K562 (cell line): ENCODE data around the gene CFAP58.

Experiments
- ARHGAP35 ChIP-seq: fragments of 450-650 bp; IDR thresholded peaks from 2 replicates; pipeline ENCODE4 v1.6.1; 2018; ENCODE audit not compliant: partially characterized antibody
- BRCA1 ChIP-seq, 2 experiments: fragments of 450-650 bp in 1 of 2; sonication (generic) in 1 of 2; formaldehyde crosslinking in 1 of 2; IDR thresholded peaks; 2 replicates each; pipeline versions ENCODE4 v1.5.0 to v1.6.1; 2017 to 2020; ENCODE audit warnings: mild to moderate bottlenecking in 1 of 2, missing genetic modification reagents in 1 of 2
- E2F1 ChIP-seq: sonication (generic); formaldehyde crosslinking; IDR thresholded peaks from 2 replicates; pipeline ENCODE4 v1.8.1; 2023; ENCODE audit warnings: mild to moderate bottlenecking, missing genetic modification reagents, moderate library complexity
- FOXK2 ChIP-seq, 2 experiments: fragments of 450-650 bp; IDR thresholded peaks in 1 of 2; conservative IDR thresholded peaks in 1 of 2; 2 replicates each; pipeline ENCODE4 v1.6.1; 2016; ENCODE audit warnings: low read depth in 2 of 2, mild to moderate bottlenecking in 1 of 2
- HOXB6 ChIP-seq: fragments of 250-450 bp; sonication (Bioruptor Pico); IDR thresholded peaks from 2 replicates; pipeline ENCODE4 v1.5.1; 2022; ENCODE audit warnings: mild to moderate bottlenecking, borderline replicate concordance
- NRF1 ChIP-seq, 2 experiments: fragments of 450-650 bp; IDR thresholded peaks in 1 of 2; conservative IDR thresholded peaks in 1 of 2; 2 replicates each; pipeline ENCODE4 v1.6.1; 2014; ENCODE audit warnings: mild to moderate bottlenecking in 2 of 2
- PHTF2 ChIP-seq: fragments of 250-450 bp; sonication (Bioruptor Pico); IDR thresholded peaks from 2 replicates; pipeline ENCODE4 v1.5.0; 2021; ENCODE audit warnings: mild to moderate bottlenecking
- POLR2A ChIP-seq: fragments of 450-650 bp; conservative IDR thresholded peaks from 2 replicates; pipeline ENCODE4 v1.6.1; 2016
- TRIM25 ChIP-seq: fragments of 450-650 bp; IDR thresholded peaks from 2 replicates; pipeline ENCODE4 v1.7.0; 2016; ENCODE audit warnings: borderline replicate concordance
- USF1 ChIP-seq: sonication (generic); formaldehyde crosslinking; IDR thresholded peaks from 2 replicates; pipeline ENCODE4 v1.9.0; 2022; ENCODE audit warnings: mild to moderate bottlenecking, missing genetic modification reagents
- XRCC4 ChIP-seq: IDR thresholded peaks from one replicate; pipeline ENCODE4 v1.6.1; 2011; ENCODE audit not compliant: insufficient read depth, insufficient read length; ENCODE audit errors: extremely low read depth
- TF ChIP-seq, protein P1 (sequence below): sonication (generic); formaldehyde crosslinking; IDR thresholded peaks from 2 replicates; pipeline ENCODE4 v1.4.0; 2020; ENCODE audit warnings: mild to moderate bottlenecking, missing genetic modification reagents
- TF ChIP-seq, protein P2 (sequence below), 3 experiments: IDR thresholded peaks in 2 of 3; conservative IDR thresholded peaks in 1 of 3; 2 replicates each; pipeline ENCODE4 v1.5.1; 2011 to 2012; ENCODE audit warnings: low read length in 3 of 3, mild to moderate bottlenecking in 3 of 3, control low read depth in 2 of 3, improper control_type of control experiment in 1 of 3, inconsistent platforms in 1 of 3, low read depth in 1 of 3, mixed read lengths in 1 of 3, moderate library complexity in 1 of 3; ENCODE audit not compliant: insufficient read depth in 2 of 3

- TF ChIP-seq E2F1 (CRISPR knock-in tag) (no peak), XRCC4 (no peak), TRIM25 (no peak), ARHGAP35 (no peak), PHTF2 (CRISPR knock-in tag) (no peak), BRCA1 (IDR thresholded peaks at IDR 0.05) (no peak), BRCA1 (CRISPR knock-in tag; IDR thresholded peaks at IDR 0.05) (no peak), POLR2A (no peak), USF1 (no peak), FOXK2 (conservative IDR thresholded peaks at IDR 0.05 in 1 of 2, IDR thresholded peaks at IDR 0.05 in 1 of 2; ENCODE audit: low read depth in 2 of 2) (no peak), NRF1 (conservative IDR thresholded peaks at IDR 0.05 in 1 of 2, IDR thresholded peaks at IDR 0.05 in 1 of 2) (no peak), HOXB6 (CRISPR knock-in tag) (no peak)
- TF ChIP-seq, protein P1, sequence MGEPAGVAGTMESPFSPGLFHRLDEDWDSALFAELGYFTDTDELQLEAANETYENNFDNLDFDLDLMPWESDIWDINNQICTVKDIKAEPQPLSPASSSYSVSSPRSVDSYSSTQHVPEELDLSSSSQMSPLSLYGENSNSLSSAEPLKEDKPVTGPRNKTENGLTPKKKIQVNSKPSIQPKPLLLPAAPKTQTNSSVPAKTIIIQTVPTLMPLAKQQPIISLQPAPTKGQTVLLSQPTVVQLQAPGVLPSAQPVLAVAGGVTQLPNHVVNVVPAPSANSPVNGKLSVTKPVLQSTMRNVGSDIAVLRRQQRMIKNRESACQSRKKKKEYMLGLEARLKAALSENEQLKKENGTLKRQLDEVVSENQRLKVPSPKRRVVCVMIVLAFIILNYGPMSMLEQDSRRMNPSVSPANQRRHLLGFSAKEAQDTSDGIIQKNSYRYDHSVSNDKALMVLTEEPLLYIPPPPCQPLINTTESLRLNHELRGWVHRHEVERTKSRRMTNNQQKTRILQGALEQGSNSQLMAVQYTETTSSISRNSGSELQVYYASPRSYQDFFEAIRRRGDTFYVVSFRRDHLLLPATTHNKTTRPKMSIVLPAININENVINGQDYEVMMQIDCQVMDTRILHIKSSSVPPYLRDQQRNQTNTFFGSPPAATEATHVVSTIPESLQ (CRISPR knock-in tag), result no peak
- TF ChIP-seq, protein P2, sequence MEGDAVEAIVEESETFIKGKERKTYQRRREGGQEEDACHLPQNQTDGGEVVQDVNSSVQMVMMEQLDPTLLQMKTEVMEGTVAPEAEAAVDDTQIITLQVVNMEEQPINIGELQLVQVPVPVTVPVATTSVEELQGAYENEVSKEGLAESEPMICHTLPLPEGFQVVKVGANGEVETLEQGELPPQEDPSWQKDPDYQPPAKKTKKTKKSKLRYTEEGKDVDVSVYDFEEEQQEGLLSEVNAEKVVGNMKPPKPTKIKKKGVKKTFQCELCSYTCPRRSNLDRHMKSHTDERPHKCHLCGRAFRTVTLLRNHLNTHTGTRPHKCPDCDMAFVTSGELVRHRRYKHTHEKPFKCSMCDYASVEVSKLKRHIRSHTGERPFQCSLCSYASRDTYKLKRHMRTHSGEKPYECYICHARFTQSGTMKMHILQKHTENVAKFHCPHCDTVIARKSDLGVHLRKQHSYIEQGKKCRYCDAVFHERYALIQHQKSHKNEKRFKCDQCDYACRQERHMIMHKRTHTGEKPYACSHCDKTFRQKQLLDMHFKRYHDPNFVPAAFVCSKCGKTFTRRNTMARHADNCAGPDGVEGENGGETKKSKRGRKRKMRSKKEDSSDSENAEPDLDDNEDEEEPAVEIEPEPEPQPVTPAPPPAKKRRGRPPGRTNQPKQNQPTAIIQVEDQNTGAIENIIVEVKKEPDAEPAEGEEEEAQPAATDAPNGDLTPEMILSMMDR (IDR thresholded peaks at IDR 0.05 in 2 of 3, conservative IDR thresholded peaks at IDR 0.05 in 1 of 3; ENCODE audit: insufficient read depth in 2 of 3, low read depth in 1 of 3, low read length in 3 of 3), result no peak
These were observed 48.7 kb upstream of the CFAP58 start for GRCh38 chr10:104304927-104305326.
